ENCODE measurements around the gene IRX2.

GRCh38 chr5:2710910-2711309, 40.6 kb downstream of the IRX2 start:
- TF ChIP-seq CTCF (conservative IDR thresholded peaks at IDR 0.05; ENCODE audit: low read length), result peak; percentile 12; the same call in 1 of the 2 replicates
- no peak for TF ChIP-seq EZH2phosphoT487 (IDR thresholded peaks at IDR 0.05; ENCODE audit: borderline replicate concordance)
